Adipocyte (in vitro differentiated cells): Measurements from ENCODE around the gene ZFP69.
"Not testable (repeated sequence)": the region's sequence is repeated elsewhere in the genome, so short reads cannot be mapped to it uniquely, and the experiment has no call there.

Experiments
- DNase-seq: peaks from one replicate; pipeline ENCODE4 v3.0.0-alpha.2; 2015; ENCODE audit warnings: low read depth
- H3K27me3 ChIP-seq: replicated peaks from 2 replicates; pipeline ENCODE4 v1.7.0; 2013; ENCODE audit warnings: mild to moderate bottlenecking, low read length, moderate library complexity; ENCODE audit not compliant: control insufficient read depth, insufficient read depth
- H3K36me3 ChIP-seq: 2 replicates; pipeline ENCODE4 v1.7.0; 2013; ENCODE audit warnings: low read length, mild to moderate bottlenecking, moderate library complexity; ENCODE audit not compliant: control insufficient read depth, insufficient read depth, severe bottlenecking
- H3K4me1 ChIP-seq: 2 replicates; pipeline ENCODE4 v1.7.0; 2013; ENCODE audit warnings: mild to moderate bottlenecking, low read length, moderate library complexity; ENCODE audit not compliant: control insufficient read depth, insufficient read depth
- H3K4me3 ChIP-seq: 2 replicates; pipeline ENCODE4 v1.7.0; 2013; ENCODE audit warnings: mild to moderate bottlenecking, low read length, moderate library complexity
- H3K9ac ChIP-seq: 2 replicates; pipeline ENCODE4 v1.7.0; 2013; ENCODE audit warnings: mild to moderate bottlenecking, low read length, moderate library complexity
- H3K9me3 ChIP-seq: 2 replicates; pipeline ENCODE4 v1.7.0; 2013; ENCODE audit warnings: mild to moderate bottlenecking, low read length, moderate library complexity; ENCODE audit not compliant: control insufficient read depth

ZFP69 gene

GRCh38 chr1:40454873-40455272 lies 22.2 kb upstream of the ZFP69 start:
- Histone ChIP-seq H3K4me1 (peaks cover 6% of the 10 kb centered on the region), H3K4me3 (peak overlapping the region; percentile 1), H3K27me3 (no peaks in the 10 kb centered on the region), H3K36me3 (peaks cover 37% of the 10 kb centered on the region), H3K9ac (no peak overlapping the region), H3K9me3 (peaks cover 59% of the 10 kb centered on the region)
- DNase-seq, result no peak

GRCh38 chr1:40462956-40463590 lies 14.0 kb upstream of the ZFP69 start:
- Histone ChIP-seq H3K9ac (no peak overlapping the region), H3K4me3 (peak overlapping the region; percentile 64), H3K9me3 (peaks cover 99% of the 10 kb centered on the region), H3K4me1 (no peaks in the 10 kb centered on the region), H3K27me3 (no peaks in the 10 kb centered on the region), H3K36me3 (peaks cover 52% of the 10 kb centered on the region)
- DNase-seq, result no peak

- DNase-seq, result no peak
- Histone ChIP-seq H3K9ac (no peak overlapping the region), H3K9me3 (peaks cover 86% of the 10 kb centered on the region), H3K27me3 (no peaks in the 10 kb centered on the region), H3K4me1 (no peaks in the 10 kb centered on the region), H3K4me3 (peak overlapping the region; percentile 22), H3K36me3 (peaks cover 6% of the 10 kb centered on the region)
Observed at GRCh38 chr1:40469327-40469726, 7.8 kb upstream of the ZFP69 start.

GRCh38 chr1:40475268-40475667 lies 1.8 kb upstream of the ZFP69 start:
- Histone ChIP-seq H3K9ac (no peak overlapping the region), H3K36me3 (no peaks in the 10 kb centered on the region), H3K27me3 (no peaks in the 10 kb centered on the region), H3K4me3 (peak overlapping the region; percentile 35), H3K9me3 (peaks cover 47% of the 10 kb centered on the region), H3K4me1 (peaks cover 9% of the 10 kb centered on the region)
- DNase-seq, result no peak

- Histone ChIP-seq H3K4me1 (peaks cover 9% of the 10 kb centered on the region), H3K4me3 (peak overlapping the region; percentile 93), H3K9me3 (peaks cover 40% of the 10 kb centered on the region), H3K27me3 (no peaks in the 10 kb centered on the region), H3K9ac (peak overlapping the region; percentile 89), H3K36me3 (peaks cover 8% of the 10 kb centered on the region)
- peak; percentile 47 for DNase-seq
Observed at GRCh38 chr1:40477678-40478053, 576 bp downstream of the ZFP69 start.

- H3K9me3 ChIP-seq, result peaks cover 33% of the 10 kb centered on the region
- peaks cover 12% of the 10 kb centered on the region for H3K36me3 ChIP-seq
- DNase-seq, result no peak
- no peaks in the 10 kb centered on the region for H3K27me3 ChIP-seq
- H3K9ac ChIP-seq, result peak overlapping the region; percentile 89
- H3K4me1 ChIP-seq, result peaks cover 9% of the 10 kb centered on the region
- H3K4me3 ChIP-seq, result peak overlapping the region; percentile 93
Observed at GRCh38 chr1:40478276-40478675, 1.2 kb downstream of the ZFP69 start.

GRCh38 chr1:40479156-40479555 lies 2.1 kb downstream of the ZFP69 start:
- no peaks in the 10 kb centered on the region for H3K27me3 ChIP-seq
- H3K9me3 ChIP-seq, result peaks cover 25% of the 10 kb centered on the region
- H3K36me3 ChIP-seq, result peaks cover 12% of the 10 kb centered on the region
- no peak overlapping the region for H3K4me3 ChIP-seq
- peaks cover 9% of the 10 kb centered on the region for H3K4me1 ChIP-seq
- DNase-seq, result no peak
- no peak overlapping the region for H3K9ac ChIP-seq

GRCh38 chr1:40495315-40495903 lies 18.3 kb downstream of the ZFP69 start:
- H3K9me3 ChIP-seq, result peaks cover 85% of the 10 kb centered on the region
- H3K9ac ChIP-seq, result no peak overlapping the region
- no peak for DNase-seq
- no peaks in the 10 kb centered on the region for H3K27me3 ChIP-seq
- peak overlapping the region; percentile 37 for H3K4me3 ChIP-seq
- H3K4me1 ChIP-seq, result no peaks in the 10 kb centered on the region
- H3K36me3 ChIP-seq, result peaks cover 77% of the 10 kb centered on the region

- DNase-seq, H3K9ac ChIP-seq, H3K4me1 ChIP-seq, H3K27me3 ChIP-seq, H3K4me3 ChIP-seq: not testable (repeated sequence)
- peaks cover 42% of the 10 kb centered on the region for H3K9me3 ChIP-seq
- peaks cover 19% of the 10 kb centered on the region for H3K36me3 ChIP-seq
Observed at GRCh38 chr1:40502651-40503050, 25.6 kb downstream of the ZFP69 start.

GRCh38 chr1:40507973-40508372 lies 30.9 kb downstream of the ZFP69 start:
- Histone ChIP-seq H3K4me1 (peaks cover 8% of the 10 kb centered on the region), H3K36me3 (peaks cover 4% of the 10 kb centered on the region), H3K27me3 (no peaks in the 10 kb centered on the region), H3K9ac (peak overlapping the region; percentile 97), H3K9me3 (peaks cover 12% of the 10 kb centered on the region), H3K4me3 (peak overlapping the region; percentile 97)
- no peak for DNase-seq

- DNase-seq, result peak; percentile 93
- peak within 1 kb of the TSS; percentile 97 for H3K9ac ChIP-seq
- peaks cover 7% of the 10 kb centered on the region for H3K9me3 ChIP-seq
- no peaks in the 10 kb centered on the region for H3K27me3 ChIP-seq
- peak within 1 kb of the TSS; percentile 97 for H3K4me3 ChIP-seq
- H3K36me3 ChIP-seq, result no peaks in the 10 kb centered on the region
- H3K4me1 ChIP-seq, result peaks cover 8% of the 10 kb centered on the region
Observed at GRCh38 chr1:40508375-40509341, 31.6 kb downstream of the ZFP69 start, which contains the start of gene EXO5. TSS of gene EXO5 (plus strand) at chr1:40508767. CDS start at chr1:40514545, 5,778 bp downstream.
